ENCODE measurements around the gene FAM229A. TPM values are rescaled to one million over a fixed set of nuclear protein-coding genes. Genes with fewer than 3 reads are reported as not detected.

FAM229A gene
- polyA plus RNA-seq, 3 donors = 19.9 TPM; not detected in 2

GRCh38 chr1:32311709-32312393 lies 50.4 kb downstream of the FAM229A start:
- WGBS (ENCODE audit: insufficient coverage) = 100% methylated on average over 1 of the region's 2 CpGs
- Mint-ChIP-seq H3K27me3 (ENCODE audit: low read depth in 3 of 3) (no peaks in the 10 kb centered on the region), H3K9me3 (peaks cover 0 to 2% (median 0%) of the 10 kb centered on the region in 7 donors), H3K27ac (peak overlapping the region in 3 of 7 donors; percentile 12 to 63 (median 20)), H3K4me1 (peaks cover 10% of the 10 kb centered on the region), H3K36me3 (peaks cover 24 to 35% of the 10 kb centered on the region in 2 donors), H3K4me3 (no peak overlapping the region)
- H3K27me3 ChIP-seq (ENCODE audit: control insufficient read depth in 2 of 2, insufficient read depth in 2 of 2, low read length in 2 of 2) = no peaks in the 10 kb centered on the region
- no peak overlapping the region for H3K27ac ChIP-seq (ENCODE audit: low read depth in 1 of 2, low read length in 2 of 2)
- H4K20me1 ChIP-seq (ENCODE audit: insufficient read depth, low read length) = peaks cover 76% of the 10 kb centered on the region
- H3K4me2 ChIP-seq (replicated peaks; ENCODE audit: extremely low read depth, low read length, poor library complexity, severe bottlenecking) = no peak overlapping the region
- no peak for DNase-seq
- no peaks in the 10 kb centered on the region for H3K9me3 ChIP-seq (replicated peaks in 1 of 2; ENCODE audit: control insufficient read depth in 1 of 2, insufficient read depth in 1 of 2, low read length in 2 of 2)
- peaks cover 59% of the 10 kb centered on the region for H3K79me2 ChIP-seq (ENCODE audit: insufficient read depth, low read length)
- no peak for TF ChIP-seq CTCF (IDR thresholded peaks at IDR 0.05)
- intact Hi-C loops (cut with micrococcal nuclease) = no loop called here
- H3K4me3 ChIP-seq (replicated peaks in 1 of 3; ENCODE audit: low read depth in 2 of 3, low read length in 3 of 3) = no peak overlapping the region
- H3K36me3 ChIP-seq (replicated peaks in 1 of 2; ENCODE audit: control insufficient read depth in 1 of 2, insufficient read depth in 2 of 2, low read length in 2 of 2) = peaks cover 9 to 34% of the 10 kb centered on the region in 2 donors
- H2AFZ ChIP-seq (ENCODE audit: insufficient read depth, low read depth, low read length, poor library complexity, severe bottlenecking) = no peak overlapping the region
- H3K4me1 ChIP-seq (ENCODE audit: control insufficient read depth in 1 of 2, insufficient read depth in 2 of 2, low read length in 2 of 2) = no peaks in the 10 kb centered on the region
- H3K9ac ChIP-seq (ENCODE audit: insufficient read depth, low read length, poor library complexity, severe bottlenecking) = no peak overlapping the region

Other genes with a start within 250 kb of the FAM229A start
- 10 to 100 TPM; 12.3 to 15.3 (median 14.4) TPM for gene TXLNA, start 182.8 kb downstream of the FAM229A start, polyA plus RNA-seq
- 1 to 10 TPM; 2.5 to 5.6 (median 3.7) TPM for gene CCDC28B, start 161.9 kb downstream of the FAM229A start, polyA plus RNA-seq
- gene IQCC, start 156.8 kb downstream of the FAM229A start, polyA plus RNA-seq = under 1 TPM; 0.18 to 0.31 (median 0.28) TPM
- gene DCDC2B, start 153.4 kb downstream of the FAM229A start, polyA plus RNA-seq = not detected
- gene TMEM234, start 140.1 kb downstream of the FAM229A start, polyA plus RNA-seq = 10 to 100 TPM; 12.8 to 22.0 (median 14.5) TPM
- gene EIF3I, start 140.1 kb downstream of the FAM229A start, polyA plus RNA-seq = 100 to 1,000 TPM; 126 to 162 (median 151) TPM
- gene FAM167B, start 115.3 kb downstream of the FAM229A start, polyA plus RNA-seq = not detected
- 1 to 10 TPM in 2 of 3 donors, under 1 TPM in 1; 0.15 to 2.2 (median 1.7) TPM for gene LCK, start 111.2 kb downstream of the FAM229A start, polyA plus RNA-seq
- 10 to 100 TPM; 73.8 to 95.0 (median 88.7) TPM for gene HDAC1, start 70.4 kb downstream of the FAM229A start, polyA plus RNA-seq
- gene MARCKSL1, start 26.3 kb downstream of the FAM229A start, polyA plus RNA-seq = 100 to 1,000 TPM in 1 of 3 donors, 10 to 100 TPM in 2; 13.9 to 150 (median 40.3) TPM
- 1 to 10 TPM in 1 of 3 donors, under 1 TPM in 2; 0.35 to 1.1 (median 0.65) TPM for gene TSSK3, start 54 bp upstream of the FAM229A start, polyA plus RNA-seq
- 10 to 100 TPM; 19.0 to 42.4 (median 23.7) TPM for gene BSDC1, start 32.0 kb upstream of the FAM229A start, polyA plus RNA-seq
- gene ZBTB8B, start 102.6 kb upstream of the FAM229A start, polyA plus RNA-seq = not detected
- under 1 TPM in 1 of 3 donors, not detected in 2; 0.08 TPM for gene ZBTB8A, start 176.9 kb upstream of the FAM229A start, polyA plus RNA-seq

Measured in CD14-positive monocyte (primary cell).